AG09319 (cell line): ENCODE data around the gene RNF126.

Experiments used
- DNase-seq: peaks from one replicate; pipeline ENCODE4 v3.0.0-alpha.2; 2010; ENCODE audit warnings: low read depth; ENCODE audit errors: extremely low read depth
- TF ChIP-seq, protein P1 (sequence below): IDR thresholded peaks from 2 replicates; pipeline ENCODE4 v1.5.1; 2011; ENCODE audit warnings: low read depth, mild to moderate bottlenecking, inconsistent platforms, low read length, moderate library complexity

Gene RNF126

GRCh38 chr19:613732-614567, 49.1 kb downstream of the RNF126 start:
- no peak for DNase-seq
- TF ChIP-seq, protein P1, sequence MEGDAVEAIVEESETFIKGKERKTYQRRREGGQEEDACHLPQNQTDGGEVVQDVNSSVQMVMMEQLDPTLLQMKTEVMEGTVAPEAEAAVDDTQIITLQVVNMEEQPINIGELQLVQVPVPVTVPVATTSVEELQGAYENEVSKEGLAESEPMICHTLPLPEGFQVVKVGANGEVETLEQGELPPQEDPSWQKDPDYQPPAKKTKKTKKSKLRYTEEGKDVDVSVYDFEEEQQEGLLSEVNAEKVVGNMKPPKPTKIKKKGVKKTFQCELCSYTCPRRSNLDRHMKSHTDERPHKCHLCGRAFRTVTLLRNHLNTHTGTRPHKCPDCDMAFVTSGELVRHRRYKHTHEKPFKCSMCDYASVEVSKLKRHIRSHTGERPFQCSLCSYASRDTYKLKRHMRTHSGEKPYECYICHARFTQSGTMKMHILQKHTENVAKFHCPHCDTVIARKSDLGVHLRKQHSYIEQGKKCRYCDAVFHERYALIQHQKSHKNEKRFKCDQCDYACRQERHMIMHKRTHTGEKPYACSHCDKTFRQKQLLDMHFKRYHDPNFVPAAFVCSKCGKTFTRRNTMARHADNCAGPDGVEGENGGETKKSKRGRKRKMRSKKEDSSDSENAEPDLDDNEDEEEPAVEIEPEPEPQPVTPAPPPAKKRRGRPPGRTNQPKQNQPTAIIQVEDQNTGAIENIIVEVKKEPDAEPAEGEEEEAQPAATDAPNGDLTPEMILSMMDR = no peak

DNA sequence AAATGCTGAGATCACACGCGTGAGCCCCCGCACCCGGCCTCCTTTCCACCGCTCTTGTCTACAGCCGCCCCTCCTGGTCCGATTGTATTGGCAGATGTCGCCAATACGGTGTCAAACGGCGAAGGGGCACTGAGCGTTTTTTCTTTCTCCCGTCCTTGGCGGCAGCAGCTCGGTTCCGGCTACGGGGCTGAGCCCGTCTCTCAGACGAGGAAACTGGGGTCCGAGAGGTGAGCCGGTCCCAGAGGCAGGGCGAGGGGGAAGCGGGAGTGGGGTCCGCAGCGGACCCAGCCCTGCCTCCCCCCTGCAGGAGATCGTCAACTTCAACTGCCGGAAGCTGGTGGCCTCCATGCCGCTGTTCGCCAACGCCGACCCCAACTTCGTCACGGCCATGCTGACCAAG, 50.1 kb downstream of the RNF126 start:
- no peak for DNase-seq
- TF ChIP-seq, protein P1 = no peak

- DNase-seq = no peak
- TF ChIP-seq, protein P1 = no peak
Observed at GRCh38 chr19:611481-611868, 51.5 kb downstream of the RNF126 start.

GRCh38 chr19:610801-611480, 52.1 kb downstream of the RNF126 start:
- TF ChIP-seq, protein P1 = no peak
- no peak for DNase-seq

GRCh38 chr19:610071-610800, 52.8 kb downstream of the RNF126 start:
- no peak for DNase-seq
- TF ChIP-seq, protein P1 = no peak

DNA sequence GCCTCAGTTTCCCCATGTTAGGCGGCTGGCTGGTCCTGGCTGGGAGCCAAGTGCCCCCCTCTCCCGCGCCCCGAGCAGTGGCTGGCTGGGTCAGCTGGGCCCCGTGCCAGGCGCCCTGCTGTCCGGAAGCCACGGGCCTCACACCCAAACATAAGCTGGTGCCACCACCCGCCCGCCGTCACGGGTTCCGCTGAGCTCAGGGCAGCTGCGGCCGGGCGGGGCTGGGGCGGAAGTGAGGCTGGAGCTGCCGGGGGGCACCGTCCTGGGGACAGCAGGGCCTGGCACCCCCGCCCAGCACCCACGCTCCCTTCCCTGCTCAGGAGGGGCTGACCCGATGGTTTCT, 54.0 kb downstream of the RNF126 start:
- DNase-seq = no peak
- TF ChIP-seq, protein P1 = no peak
